Keratinocyte (primary cell): ENCODE results near the gene ARHGAP18. TPM values are rescaled to one million over a fixed set of nuclear protein-coding genes. Genes with fewer than 3 reads are reported as not detected.

Experiments
- DNase-seq: peaks from one replicate; pipeline ENCODE4 v3.0.0-alpha.2; 2011; ENCODE audit warnings: low read depth, missing footprints, low spot score
- FAIRE-seq: peaks from 2 replicates; lab custom pipeline; 2011; peaks lifted over from hg19 to GRCh38; lab: Jason Lieb, UNC
- H2AFZ ChIP-seq: 2 replicates; pipeline ENCODE4 v1.6.0; 2012; ENCODE audit warnings: low read length, control low read depth, inconsistent platforms; ENCODE audit not compliant: control insufficient read depth
- H3K27ac ChIP-seq: 2 replicates; pipeline ENCODE4 v1.5.1; 2011; ENCODE audit warnings: low read length; ENCODE audit not compliant: control insufficient read depth, insufficient read depth
- H3K27me3 ChIP-seq: 3 replicates; pipeline ENCODE4 v1.6.0; 2011; ENCODE audit warnings: low read length; ENCODE audit not compliant: control insufficient read depth, insufficient read depth; ENCODE audit errors: extremely low read depth
- H3K36me3 ChIP-seq, 2 experiments: 2 replicates in 1 of 2; 3 replicates in 1 of 2; pipeline ENCODE4 v1.5.1; 2011; ENCODE audit warnings: low read length in 2 of 2, mild to moderate bottlenecking in 1 of 2; ENCODE audit not compliant: control insufficient read depth in 2 of 2, insufficient read depth in 2 of 2; ENCODE audit errors: extremely low read depth in 1 of 2
- H3K4me1 ChIP-seq: 3 replicates; pipeline ENCODE4 v1.5.1; 2011; ENCODE audit warnings: low read length; ENCODE audit not compliant: control insufficient read depth, insufficient read depth; ENCODE audit errors: extremely low read depth
- H3K4me2 ChIP-seq: 3 replicates; pipeline ENCODE4 v1.6.0; 2011; ENCODE audit warnings: low read depth, low read length; ENCODE audit not compliant: control insufficient read depth, insufficient read depth; ENCODE audit errors: extremely low read depth
- H3K4me3 ChIP-seq, 3 experiments: fragments of 200-600 bp in 1 of 3; sonication (generic) in 1 of 3; 2 replicates in 2 of 3; 3 replicates in 1 of 3; pipeline ENCODE4 v1.5.1; 2011 to 2016; ENCODE audit warnings: low read length in 3 of 3, mild to moderate bottlenecking in 3 of 3, control low read depth in 2 of 3, inconsistent platforms in 1 of 3, low read depth in 1 of 3, mixed read lengths in 1 of 3, mixed run types in 1 of 3, moderate library complexity in 1 of 3; ENCODE audit not compliant: control insufficient read depth in 2 of 3, insufficient read depth in 2 of 3; ENCODE audit errors: extremely low read depth in 1 of 3
- H3K79me2 ChIP-seq: 2 replicates; pipeline ENCODE4 v1.6.0; 2012; ENCODE audit warnings: low read length; ENCODE audit not compliant: control insufficient read depth, insufficient read depth
- H3K9ac ChIP-seq: 3 replicates; pipeline ENCODE4 v1.6.0; 2011; ENCODE audit warnings: low read length; ENCODE audit not compliant: control insufficient read depth, insufficient read depth; ENCODE audit errors: extremely low read depth
- H3K9me1 ChIP-seq: 3 replicates; pipeline ENCODE4 v1.6.0; 2011; ENCODE audit warnings: low read length; ENCODE audit not compliant: control insufficient read depth, insufficient read depth; ENCODE audit errors: extremely low read depth
- H3K9me3 ChIP-seq: 2 replicates; pipeline ENCODE4 v1.5.1; 2012; ENCODE audit warnings: low read depth, low read length; ENCODE audit not compliant: control insufficient read depth
- H4K20me1 ChIP-seq: 3 replicates; pipeline ENCODE4 v1.6.0; 2011; ENCODE audit warnings: low read length; ENCODE audit not compliant: control insufficient read depth, insufficient read depth; ENCODE audit errors: extremely low read depth
- EZH2 ChIP-seq: IDR thresholded peaks from one replicate; pipeline ENCODE4 v1.6.1; 2012; ENCODE audit warnings: inconsistent platforms, mild to moderate bottlenecking, low read length, moderate library complexity
- dilution Hi-C: fragments of 300-500 bp; cut with MboI; formaldehyde crosslinking; loops from one replicate; pipeline ENCODE4 v1.7.0; 2020; ENCODE audit warnings: low sequenced_read_pairs; ENCODE audit not compliant: extremely low pct_ligation_motif_present
- polyA plus RNA-seq, 5 experiments: library from polyadenylated mRNA; depleted of rRNA in 3 of 5; stranded (reverse) in 3 of 5; stranded (forward) in 1 of 5; unstranded in 1 of 5; fragments of >200 nt; gene quantifications; 1 replicate in 1 of 5; 2 replicates in 3 of 5; 3 replicates in 1 of 5; pipeline versions ENCODE4 v1.2.1 to v1.2.3, GENCODE V29; 2011 to 2012; ENCODE audit warnings: missing spikeins in 2 of 5, low read depth in 1 of 5, low replicate concordance in 1 of 5
- TF ChIP-seq, protein P1 (sequence below), 3 experiments: IDR thresholded peaks in 1 of 3; conservative IDR thresholded peaks in 1 of 3; optimal IDR thresholded peaks in 1 of 3; 2 replicates in 2 of 3; 3 replicates in 1 of 3; pipeline versions ENCODE3 to v1.5.1; 2011; ENCODE audit warnings: low read length in 3 of 3, mild to moderate bottlenecking in 3 of 3, moderate library complexity in 2 of 3, control low read depth in 1 of 3, inconsistent platforms in 1 of 3; ENCODE audit not compliant: insufficient read depth in 2 of 3; ENCODE audit errors: extremely low read depth in 1 of 3

Gene ARHGAP18
- polyA plus RNA-seq, 1 donor (not counting 4 experiments of a cell fraction or from before 2014, with no cell fraction given) = 17.7 TPM

- Histone ChIP-seq H3K4me3 (no peak overlapping the region), H3K79me2 (no peaks in the 10 kb centered on the region), H2AFZ (no peak overlapping the region), H4K20me1 (no peaks in the 10 kb centered on the region), H3K9me1 (no peaks in the 10 kb centered on the region), H3K4me1 (no peaks in the 10 kb centered on the region), H3K9ac (no peak overlapping the region), H3K27me3 (no peaks in the 10 kb centered on the region), H3K36me3 (peaks cover 0 to 12% of the 10 kb centered on the region in 2 experiments), H3K4me2 (no peak overlapping the region), H3K27ac (no peak overlapping the region), H3K9me3 (no peaks in the 10 kb centered on the region)
- dilution Hi-C loops = no loop called here
- DNase-seq = no peak
- no peak for FAIRE-seq
- TF ChIP-seq EZH2 = no peak
- TF ChIP-seq, protein P1, sequence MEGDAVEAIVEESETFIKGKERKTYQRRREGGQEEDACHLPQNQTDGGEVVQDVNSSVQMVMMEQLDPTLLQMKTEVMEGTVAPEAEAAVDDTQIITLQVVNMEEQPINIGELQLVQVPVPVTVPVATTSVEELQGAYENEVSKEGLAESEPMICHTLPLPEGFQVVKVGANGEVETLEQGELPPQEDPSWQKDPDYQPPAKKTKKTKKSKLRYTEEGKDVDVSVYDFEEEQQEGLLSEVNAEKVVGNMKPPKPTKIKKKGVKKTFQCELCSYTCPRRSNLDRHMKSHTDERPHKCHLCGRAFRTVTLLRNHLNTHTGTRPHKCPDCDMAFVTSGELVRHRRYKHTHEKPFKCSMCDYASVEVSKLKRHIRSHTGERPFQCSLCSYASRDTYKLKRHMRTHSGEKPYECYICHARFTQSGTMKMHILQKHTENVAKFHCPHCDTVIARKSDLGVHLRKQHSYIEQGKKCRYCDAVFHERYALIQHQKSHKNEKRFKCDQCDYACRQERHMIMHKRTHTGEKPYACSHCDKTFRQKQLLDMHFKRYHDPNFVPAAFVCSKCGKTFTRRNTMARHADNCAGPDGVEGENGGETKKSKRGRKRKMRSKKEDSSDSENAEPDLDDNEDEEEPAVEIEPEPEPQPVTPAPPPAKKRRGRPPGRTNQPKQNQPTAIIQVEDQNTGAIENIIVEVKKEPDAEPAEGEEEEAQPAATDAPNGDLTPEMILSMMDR (optimal IDR thresholded peaks at IDR 0.05 in 1 of 3, IDR thresholded peaks at IDR 0.05 in 1 of 3, conservative IDR thresholded peaks at IDR 0.05 in 1 of 3; ENCODE audit: extremely low read depth in 1 of 3, insufficient read depth in 2 of 3, low read length in 3 of 3) = no peak
Measured at GRCh38 chr6:129603741-129604140, 106.2 kb downstream of the ARHGAP18 start.

DNA sequence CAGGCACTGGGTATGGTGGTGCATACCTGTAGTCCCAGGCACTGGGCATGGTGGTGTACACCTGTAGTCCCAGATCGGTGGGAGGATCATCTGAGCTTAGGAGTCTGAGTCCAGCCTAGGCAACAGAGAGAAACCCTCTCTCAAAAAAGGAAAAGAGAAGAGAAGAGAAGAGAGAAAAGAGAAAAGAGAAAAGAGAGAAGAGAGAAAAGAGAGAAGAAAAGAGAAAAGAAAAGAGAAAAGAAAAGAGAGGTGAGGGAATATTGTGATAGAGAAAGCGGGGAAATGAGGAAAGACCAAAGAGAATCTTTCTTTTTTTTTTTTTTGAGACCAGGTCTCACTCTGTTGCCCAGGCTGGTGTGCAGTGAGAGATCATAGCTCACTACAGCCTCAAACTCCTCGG lies 108.7 kb downstream of the ARHGAP18 start:
- dilution Hi-C loops = no loop called here
- H3K9me3 ChIP-seq = no peaks in the 10 kb centered on the region
- H3K9ac ChIP-seq = no peak overlapping the region
- no peak overlapping the region for H2AFZ ChIP-seq
- H3K36me3 ChIP-seq = peaks cover 0 to 14% of the 10 kb centered on the region in 2 experiments
- H4K20me1 ChIP-seq = no peaks in the 10 kb centered on the region
- no peak overlapping the region for H3K4me2 ChIP-seq
- no peaks in the 10 kb centered on the region for H3K79me2 ChIP-seq
- no peaks in the 10 kb centered on the region for H3K27me3 ChIP-seq
- DNase-seq (no peak), FAIRE-seq (no peak)
- H3K4me3 ChIP-seq = no peak overlapping the region
- H3K9me1 ChIP-seq = no peaks in the 10 kb centered on the region
- H3K4me1 ChIP-seq = no peaks in the 10 kb centered on the region
- H3K27ac ChIP-seq = no peak overlapping the region
- no peak for TF ChIP-seq EZH2
- TF ChIP-seq, protein P1 (optimal IDR thresholded peaks at IDR 0.05 in 1 of 3, IDR thresholded peaks at IDR 0.05 in 1 of 3, conservative IDR thresholded peaks at IDR 0.05 in 1 of 3; ENCODE audit: extremely low read depth in 1 of 3, insufficient read depth in 2 of 3, low read length in 3 of 3) = no peak
